UCSD-AML1 (cell line): ENCODE measurements around the gene PLEKHG3.

Source experiments
- DNase-seq: peaks from one replicate; lab custom pipeline; 2025; ENCODE audit not compliant: unreplicated experiment; lab: John Stamatoyannopoulos, UW

The PLEKHG3 gene

GRCh38 chr14:64777461-64777860, 73.2 kb downstream of the PLEKHG3 start:
- DNase-seq: no peak

GRCh38 chr14:64778104-64778754, 74.0 kb downstream of the PLEKHG3 start:
- no peak for DNase-seq

- no peak for DNase-seq
Observed at GRCh38 chr14:64779472-64779871, 75.2 kb downstream of the PLEKHG3 start.

- no peak for DNase-seq
Observed at GRCh38 chr14:64782196-64782595, 78.0 kb downstream of the PLEKHG3 start.

GRCh38 chr14:64784006-64784405, 79.8 kb downstream of the PLEKHG3 start:
- no peak for DNase-seq

- DNase-seq: no peak
Observed at GRCh38 chr14:64786296-64787149, 82.3 kb downstream of the PLEKHG3 start.

- no peak for DNase-seq
Observed at GRCh38 chr14:64787619-64788018, 83.4 kb downstream of the PLEKHG3 start.

GRCh38 chr14:64788706-64789105, 84.5 kb downstream of the PLEKHG3 start:
- no peak for DNase-seq

- no peak for DNase-seq
Observed at GRCh38 chr14:64789696-64790095, 85.5 kb downstream of the PLEKHG3 start.

- no peak for DNase-seq
Observed at GRCh38 chr14:64790478-64790877, 86.3 kb downstream of the PLEKHG3 start.

GRCh38 chr14:64792231-64792630, 88.0 kb downstream of the PLEKHG3 start:
- DNase-seq: no peak

- DNase-seq: no peak
Observed at GRCh38 chr14:64792871-64793560, 88.8 kb downstream of the PLEKHG3 start.

- DNase-seq: no peak
Observed at GRCh38 chr14:64795211-64795610, 91.0 kb downstream of the PLEKHG3 start.

- no peak for DNase-seq
Observed at GRCh38 chr14:64795921-64796320, 91.7 kb downstream of the PLEKHG3 start.

- DNase-seq: no peak
Observed at GRCh38 chr14:64796369-64796768, 92.1 kb downstream of the PLEKHG3 start.

GRCh38 chr14:64799555-64799954, 95.3 kb downstream of the PLEKHG3 start:
- no peak for DNase-seq
